WTC11 (cell line): Measurements from ENCODE around the gene FGR. TPM values are rescaled to one million over a fixed set of nuclear protein-coding genes. Genes with fewer than 3 reads are reported as not detected.

ENCODE experiments used
- ATAC-seq: fragments of 200-7000 bp; cut with Tn5 transposase; 2 replicates; pipeline ENCODE4 v1.10.0; 2021; ENCODE audit warnings: mild to moderate bottlenecking, moderate library complexity
- CTCF ChIA-PET: fragments of 300-600 bp; sonication (Branson Sonifier 250); formaldehyde crosslinking; loops from one replicate; lab custom pipeline; 2021; ENCODE audit warnings: antibody characterized with exemption; lab: Charles Lee
- POLR2A ChIA-PET: fragments of 350-600 bp; sonication (Branson Sonifier 250); formaldehyde crosslinking; loops from one replicate; lab custom pipeline; 2021; ENCODE audit warnings: antibody characterized with exemption; lab: Charles Lee
- DNase-seq: peaks from one replicate; pipeline ENCODE4 v3.0.0; 2021; ENCODE audit warnings: low spot score
- H3K27ac Mint-ChIP-seq: 2 replicates; pipeline ENCODE4 v1.8.0; 2021; ENCODE audit warnings: mixed read lengths
- H3K27me3 Mint-ChIP-seq: 2 replicates; pipeline ENCODE4 v1.8.0; 2021; ENCODE audit warnings: low read depth, mild to moderate bottlenecking, moderate library complexity, mixed read lengths
- H3K36me3 Mint-ChIP-seq: 2 replicates; pipeline ENCODE4 v1.8.0; 2021; ENCODE audit warnings: mixed read lengths
- H3K4me1 Mint-ChIP-seq: 2 replicates; pipeline ENCODE4 v1.8.0; 2022; ENCODE audit warnings: mixed read lengths
- H3K4me3 Mint-ChIP-seq: 2 replicates; pipeline ENCODE4 v1.8.0; 2021; ENCODE audit warnings: mild to moderate bottlenecking, moderate library complexity, mixed read lengths
- H3K9me3 Mint-ChIP-seq: 2 replicates; pipeline ENCODE4 v1.8.0; 2021; ENCODE audit warnings: mixed read lengths
- ARID4B ChIP-seq: sonication (generic); formaldehyde crosslinking; IDR thresholded peaks from 2 replicates; pipeline ENCODE4 v1.8.0; 2023; ENCODE audit warnings: missing genetic modification reagents, mild to moderate bottlenecking, borderline replicate concordance
- CREM ChIP-seq: sonication (generic); formaldehyde crosslinking; IDR thresholded peaks from 2 replicates; pipeline ENCODE4 v1.8.1; 2022; ENCODE audit warnings: mild to moderate bottlenecking, missing genetic modification reagents, moderate library complexity
- GABPB1 ChIP-seq: sonication (generic); formaldehyde crosslinking; IDR thresholded peaks from 2 replicates; pipeline ENCODE4 v1.8.1; 2023; ENCODE audit warnings: mild to moderate bottlenecking, missing genetic modification reagents
- HMGA2 ChIP-seq: fragments of 250-450 bp; sonication (Bioruptor Pico); IDR thresholded peaks from 2 replicates; pipeline ENCODE4 v1.4.0; 2021; ENCODE audit warnings: mild to moderate bottlenecking, moderate library complexity
- IRF2 ChIP-seq: sonication (generic); formaldehyde crosslinking; IDR thresholded peaks from 2 replicates; pipeline ENCODE4 v1.8.0; 2022; ENCODE audit warnings: low read depth, missing genetic modification reagents, borderline replicate concordance
- KAT7 ChIP-seq: sonication (generic); formaldehyde crosslinking; IDR thresholded peaks from 2 replicates; pipeline ENCODE4 v1.8.1; 2023; ENCODE audit warnings: missing genetic modification reagents, mild to moderate bottlenecking, borderline replicate concordance
- NR2C2 ChIP-seq: sonication (generic); formaldehyde crosslinking; IDR thresholded peaks from 2 replicates; pipeline ENCODE4 v1.8.0; 2022; ENCODE audit warnings: mild to moderate bottlenecking, missing genetic modification reagents
- PRDM15 ChIP-seq: sonication (generic); formaldehyde crosslinking; IDR thresholded peaks from 2 replicates; pipeline ENCODE4 v1.8.0; 2022; ENCODE audit warnings: missing genetic modification reagents
- PRRX2 ChIP-seq: fragments of 250-450 bp; sonication (Bioruptor Pico); IDR thresholded peaks from 2 replicates; pipeline ENCODE4 v1.8.0; 2021; ENCODE audit warnings: mild to moderate bottlenecking
- ZNF423 ChIP-seq: fragments of 250-450 bp; sonication (Bioruptor Pico); IDR thresholded peaks from 2 replicates; pipeline ENCODE4 v2.1.2; 2022; ENCODE audit warnings: mild to moderate bottlenecking, moderate library complexity
- ZNF671 ChIP-seq: fragments of 250-450 bp; sonication (Bioruptor Pico); IDR thresholded peaks from 2 replicates; pipeline ENCODE4 v1.8.0; 2021; ENCODE audit warnings: mild to moderate bottlenecking
- total RNA-seq: library from RNA; stranded (reverse); gene quantifications from 3 replicates; pipeline ENCODE4 v1.2.3, GENCODE V29; 2021
- TF ChIP-seq, protein P1 (sequence below): fragments of 250-450 bp; sonication (Bioruptor Pico); IDR thresholded peaks from 2 replicates; pipeline ENCODE4 v1.9.0; 2021; ENCODE audit warnings: mild to moderate bottlenecking
- TF ChIP-seq, protein P2 (sequence below): fragments of 250-450 bp; sonication (Bioruptor Pico); IDR thresholded peaks from 2 replicates; pipeline ENCODE4 v1.9.0; 2021; ENCODE audit warnings: moderate library complexity, mild to moderate bottlenecking, inconsistent platforms, borderline replicate concordance

FGR gene
- total RNA-seq, 1 experiment from 2014 or later: 0.77 TPM

- Mint-ChIP-seq H3K27me3 (no peaks in the 10 kb centered on the region), H3K4me3 (no peak overlapping the region), H3K27ac (peak overlapping the region; percentile 82), H3K36me3 (no peaks in the 10 kb centered on the region), H3K9me3 (no peaks in the 10 kb centered on the region), H3K4me1 (peaks cover 89% of the 10 kb centered on the region)
- TF ChIP-seq, protein P1, sequence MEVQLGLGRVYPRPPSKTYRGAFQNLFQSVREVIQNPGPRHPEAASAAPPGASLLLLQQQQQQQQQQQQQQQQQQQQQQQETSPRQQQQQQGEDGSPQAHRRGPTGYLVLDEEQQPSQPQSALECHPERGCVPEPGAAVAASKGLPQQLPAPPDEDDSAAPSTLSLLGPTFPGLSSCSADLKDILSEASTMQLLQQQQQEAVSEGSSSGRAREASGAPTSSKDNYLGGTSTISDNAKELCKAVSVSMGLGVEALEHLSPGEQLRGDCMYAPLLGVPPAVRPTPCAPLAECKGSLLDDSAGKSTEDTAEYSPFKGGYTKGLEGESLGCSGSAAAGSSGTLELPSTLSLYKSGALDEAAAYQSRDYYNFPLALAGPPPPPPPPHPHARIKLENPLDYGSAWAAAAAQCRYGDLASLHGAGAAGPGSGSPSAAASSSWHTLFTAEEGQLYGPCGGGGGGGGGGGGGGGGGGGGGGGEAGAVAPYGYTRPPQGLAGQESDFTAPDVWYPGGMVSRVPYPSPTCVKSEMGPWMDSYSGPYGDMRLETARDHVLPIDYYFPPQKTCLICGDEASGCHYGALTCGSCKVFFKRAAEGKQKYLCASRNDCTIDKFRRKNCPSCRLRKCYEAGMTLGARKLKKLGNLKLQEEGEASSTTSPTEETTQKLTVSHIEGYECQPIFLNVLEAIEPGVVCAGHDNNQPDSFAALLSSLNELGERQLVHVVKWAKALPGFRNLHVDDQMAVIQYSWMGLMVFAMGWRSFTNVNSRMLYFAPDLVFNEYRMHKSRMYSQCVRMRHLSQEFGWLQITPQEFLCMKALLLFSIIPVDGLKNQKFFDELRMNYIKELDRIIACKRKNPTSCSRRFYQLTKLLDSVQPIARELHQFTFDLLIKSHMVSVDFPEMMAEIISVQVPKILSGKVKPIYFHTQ (CRISPR knock-in tag): no peak
- TF ChIP-seq NR2C2 (no peak), IRF2 (CRISPR knock-in tag) (no peak)
- no peak for DNase-seq
- ChIA-PET POLR2A (interaction anchor here (0.5 kb wide), 1 partner anchor 110 kb away, joined by 3 read pairs; no protein-coding TSS in a partner anchor), CTCF (interaction anchor here (1.0 to 16.0 kb wide), 10 partner anchors 8 to 159 kb away, joined by 4 to 489 read pairs (median 6); no protein-coding TSS in a partner anchor)
- no peak for ATAC-seq
Measured at GRCh38 chr1:27564710-27565649, 70.0 kb downstream of the FGR start.

DNA sequence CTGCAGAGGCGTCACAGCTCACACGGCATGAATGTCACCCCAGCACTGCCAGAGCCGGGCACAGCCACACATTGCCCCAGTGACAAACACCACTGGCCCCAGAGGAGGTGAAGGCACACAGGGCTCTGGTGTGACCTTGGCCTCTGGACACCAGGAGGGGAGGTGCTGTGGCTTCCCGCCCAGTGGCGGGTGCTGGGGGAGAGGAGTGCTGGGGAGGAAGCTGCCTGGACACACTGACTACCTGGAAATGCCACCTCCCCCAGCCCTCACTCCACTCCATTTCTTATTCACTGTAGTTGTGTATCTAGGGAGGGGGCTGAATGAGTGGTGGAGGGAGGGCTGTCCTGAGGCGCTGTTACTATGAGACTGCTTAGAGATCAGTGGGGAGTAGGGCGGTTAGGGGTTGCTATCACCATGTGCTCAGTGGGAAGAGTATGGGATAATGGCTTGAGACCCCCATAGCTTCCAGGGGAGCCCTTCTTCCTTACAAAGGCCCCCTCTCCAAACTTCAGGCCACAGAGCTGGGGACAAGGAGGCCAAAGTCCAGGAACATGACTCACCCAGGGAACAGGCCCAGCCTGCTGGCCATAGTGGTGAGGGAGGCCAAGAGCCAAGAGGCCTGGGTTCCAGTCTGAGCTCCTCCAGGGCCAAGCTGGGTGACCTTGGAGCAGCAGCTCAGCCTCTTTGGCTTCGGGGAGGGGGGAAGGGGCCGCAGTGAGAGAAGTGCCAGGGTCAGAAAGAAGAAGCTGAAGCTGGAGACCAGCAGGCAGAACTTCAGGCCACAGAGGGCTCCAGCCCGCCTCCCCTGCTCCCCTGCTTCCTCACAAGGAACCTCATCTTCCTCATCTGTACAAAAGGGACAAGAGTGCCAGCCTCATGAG is 71.2 kb downstream of the FGR start:
- H3K27ac Mint-ChIP-seq: peak overlapping the region; percentile 68
- no peaks in the 10 kb centered on the region for H3K9me3 Mint-ChIP-seq
- no peak overlapping the region for H3K4me3 Mint-ChIP-seq
- DNase-seq: no peak
- H3K36me3 Mint-ChIP-seq: no peaks in the 10 kb centered on the region
- POLR2A ChIA-PET: interaction anchor here (0.5 kb wide), 1 partner anchor 111 kb away, joined by 3 read pairs; no protein-coding TSS in a partner anchor
- no peaks in the 10 kb centered on the region for H3K27me3 Mint-ChIP-seq
- TF ChIP-seq CREM (CRISPR knock-in tag) (no peak), GABPB1 (CRISPR knock-in tag) (peak; percentile 53; the same call in 1 of the 2 replicates), HMGA2 (no peak), KAT7 (CRISPR knock-in tag) (no peak), ZNF671 (CRISPR knock-in tag) (no peak), PRDM15 (CRISPR knock-in tag) (peak; percentile 80)
- peak; percentile 4 for ATAC-seq
- peaks cover 86% of the 10 kb centered on the region for H3K4me1 Mint-ChIP-seq
- CTCF ChIA-PET: interaction anchor here (0.6 to 16.0 kb wide), 10 partner anchors 7 to 147 kb away, joined by 3 to 489 read pairs (median 6); no protein-coding TSS in a partner anchor

GRCh38 chr1:27563341-27563590 is 71.7 kb downstream of the FGR start:
- ATAC-seq (no peak), DNase-seq (no peak)
- H3K4me3 Mint-ChIP-seq: no peak overlapping the region
- H3K27ac Mint-ChIP-seq: no peak overlapping the region; the same call in 1 of the 2 replicates
- CTCF ChIA-PET: interaction anchor here (0.6 to 16.0 kb wide), 4 partner anchors 11 to 91 kb away, joined by 4 to 366 read pairs (median 14); no protein-coding TSS in a partner anchor
- H3K27me3 Mint-ChIP-seq: no peaks in the 10 kb centered on the region
- H3K36me3 Mint-ChIP-seq: no peaks in the 10 kb centered on the region
- peaks cover 89% of the 10 kb centered on the region for H3K4me1 Mint-ChIP-seq
- H3K9me3 Mint-ChIP-seq: no peaks in the 10 kb centered on the region
- POLR2A ChIA-PET: no interaction called here
- TF ChIP-seq, protein P1 (CRISPR knock-in tag): no peak
- TF ChIP-seq, protein P2, sequence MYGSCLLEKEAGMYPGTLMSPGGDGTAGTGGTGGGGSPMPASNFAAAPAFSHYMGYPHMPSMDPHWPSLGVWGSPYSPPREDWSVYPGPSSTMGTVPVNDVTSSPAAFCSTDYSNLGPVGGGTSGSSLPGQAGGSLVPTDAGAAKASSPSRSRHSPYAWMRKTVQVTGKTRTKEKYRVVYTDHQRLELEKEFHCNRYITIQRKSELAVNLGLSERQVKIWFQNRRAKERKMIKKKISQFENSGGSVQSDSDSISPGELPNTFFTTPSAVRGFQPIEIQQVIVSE (CRISPR knock-in tag): no peak
- no peak for TF ChIP-seq ARID4B
- no peak for TF ChIP-seq PRRX2
- TF ChIP-seq ZNF423 (CRISPR knock-in tag): no peak
